GM19043 (cell line): ENCODE data around the gene HMCN2.

Source experiments
- ATAC-seq: cut with Tn5 transposase; IDR thresholded peaks from one replicate; pipeline ENCODE4 v1.9.1; 2021; ENCODE audit warnings: low read depth; ENCODE audit not compliant: unreplicated experiment

Gene HMCN2

GRCh38 chr9:130459151-130459550, 193.6 kb downstream of the HMCN2 start:
- ATAC-seq: no peak

DNA sequence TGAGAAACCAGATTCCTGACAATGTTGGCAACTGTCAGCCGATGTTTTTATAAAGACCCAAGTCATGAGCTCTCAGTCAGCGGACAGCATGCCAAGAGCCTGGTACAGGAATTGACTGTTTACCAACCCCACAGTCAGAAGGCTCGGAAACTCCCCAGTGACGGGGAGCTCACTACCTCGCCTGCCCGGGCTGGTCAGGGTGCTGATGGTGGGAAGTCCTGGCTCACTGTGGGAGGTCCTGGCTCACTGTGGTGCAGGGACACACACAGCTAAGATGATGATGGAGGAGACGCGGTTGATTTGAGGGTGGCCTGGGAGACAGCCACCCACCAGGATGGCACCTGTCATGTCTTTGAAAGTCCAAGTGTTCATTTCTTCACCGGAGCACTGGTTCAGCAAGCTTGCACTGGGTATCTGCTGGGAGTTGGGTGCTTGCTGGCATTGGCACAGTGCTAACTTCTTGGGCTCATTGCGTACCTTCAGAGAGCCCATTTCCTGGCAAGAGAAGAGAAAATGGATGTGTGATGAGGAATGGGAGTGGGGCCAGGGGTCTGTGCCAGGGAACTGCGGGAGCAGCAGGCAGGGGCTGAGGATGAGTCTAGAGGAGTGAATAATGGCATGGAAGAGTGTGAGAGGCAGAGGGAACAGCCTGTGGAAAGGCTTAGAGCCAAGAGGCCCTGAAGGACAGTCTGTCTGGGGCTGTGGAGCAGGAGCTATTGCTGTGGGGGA, 194.5 kb downstream of the HMCN2 start:
- no peak for ATAC-seq

DNA sequence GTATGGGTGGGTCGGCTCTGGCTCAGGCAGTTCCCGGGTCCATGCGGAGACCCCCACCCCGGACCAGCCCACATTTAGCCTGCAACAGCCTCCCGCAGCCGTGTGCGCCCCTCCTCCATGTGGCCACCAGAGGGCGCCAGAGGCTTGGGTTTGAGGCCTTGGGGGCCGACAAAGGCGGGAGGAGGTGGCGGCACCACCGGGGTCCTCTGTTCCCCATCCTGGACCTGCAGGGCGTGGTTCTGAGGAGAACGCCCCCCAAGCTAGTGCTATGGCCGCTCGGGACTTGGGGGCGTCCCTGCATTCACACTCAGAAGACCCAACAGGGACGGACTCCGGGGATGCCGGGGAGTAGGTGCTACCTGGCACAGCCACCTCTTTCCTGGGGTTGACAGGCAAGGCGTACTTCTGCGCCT, 195.7 kb downstream of the HMCN2 start:
- ATAC-seq: no peak

- no peak for ATAC-seq
Measured at GRCh38 chr9:130461731-130462130, 196.2 kb downstream of the HMCN2 start.

DNA sequence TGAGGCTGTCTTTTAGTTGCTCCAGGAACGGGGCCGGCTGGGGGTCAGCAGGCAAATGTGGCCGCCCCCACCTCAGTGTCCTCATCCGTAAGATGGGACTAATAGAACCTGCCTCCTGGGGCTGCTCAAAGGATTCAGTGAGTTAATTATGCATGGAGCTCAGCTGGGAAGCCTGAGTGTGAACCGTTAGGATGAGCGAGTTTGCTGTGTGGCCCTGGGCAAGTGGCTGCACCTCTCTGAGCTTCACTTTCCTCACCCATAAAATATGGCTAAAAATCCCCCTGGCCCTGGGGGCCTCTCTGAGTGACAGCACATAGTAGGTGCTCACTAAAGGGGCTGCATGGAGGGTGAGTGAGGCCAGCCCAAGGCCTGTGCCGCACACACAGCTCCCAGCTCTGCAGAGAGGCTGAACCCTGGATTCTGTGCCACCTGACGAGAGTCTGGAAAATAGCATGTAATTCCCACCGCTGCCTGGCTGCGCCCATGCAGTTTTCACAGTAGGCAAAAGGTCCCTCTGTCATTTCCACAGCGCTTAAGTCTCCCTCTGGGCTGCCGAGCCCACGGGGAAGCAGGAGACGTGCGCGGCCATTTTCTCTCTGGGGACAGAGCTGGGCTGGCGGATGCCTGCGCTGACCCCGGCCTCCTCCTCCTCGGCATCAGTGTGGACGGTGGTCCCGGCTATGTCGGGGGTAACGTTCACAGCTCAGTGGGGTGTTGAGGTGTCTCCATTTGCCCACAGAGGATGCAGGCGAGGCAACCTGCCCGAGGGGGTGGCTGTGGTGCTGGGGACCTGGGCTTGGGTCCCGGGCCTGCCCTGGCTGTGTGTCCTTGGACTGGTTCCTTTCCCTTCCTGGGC, 197.4 kb downstream of the HMCN2 start:
- no peak for ATAC-seq

GRCh38 chr9:130463763-130464745, 198.5 kb downstream of the HMCN2 start:
- ATAC-seq: no peak

- no peak for ATAC-seq
Measured at GRCh38 chr9:130465383-130466096, 200.0 kb downstream of the HMCN2 start.

DNA sequence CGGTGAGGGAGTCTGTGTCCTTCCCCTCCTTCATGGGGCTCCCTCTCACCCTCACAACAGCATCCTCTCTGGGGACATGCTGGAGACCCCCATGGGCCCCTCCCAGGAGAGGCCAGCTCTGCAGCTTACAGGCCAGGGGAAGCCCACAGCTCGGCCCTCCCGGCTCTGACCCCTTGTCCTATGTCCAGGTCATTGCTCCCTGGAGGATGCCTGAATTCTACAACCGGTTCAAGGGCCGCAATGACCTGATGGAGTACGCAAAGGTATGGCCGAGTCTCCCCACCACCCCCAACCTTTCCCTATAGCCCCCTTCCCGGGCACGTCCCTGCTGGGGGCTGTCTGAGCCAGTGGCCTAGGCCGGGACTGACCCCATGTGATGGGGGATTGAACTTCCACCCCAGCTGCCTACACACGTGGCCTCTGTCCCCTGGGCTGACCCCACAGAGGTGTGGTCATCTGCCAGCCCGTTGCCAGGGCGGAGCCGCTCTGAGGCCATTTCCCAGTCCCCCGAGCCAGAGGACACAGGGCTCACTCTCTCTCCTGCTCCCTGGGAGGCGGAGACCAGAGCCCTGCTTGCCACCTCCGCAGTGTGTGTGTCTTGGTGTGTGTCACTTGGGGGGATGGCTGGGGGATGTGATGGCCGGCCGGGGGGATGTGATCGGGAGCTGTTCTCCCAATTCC, 201.1 kb downstream of the HMCN2 start:
- ATAC-seq: no peak

- ATAC-seq: no peak
Measured at GRCh38 chr9:130467316-130467715, 201.8 kb downstream of the HMCN2 start.

DNA sequence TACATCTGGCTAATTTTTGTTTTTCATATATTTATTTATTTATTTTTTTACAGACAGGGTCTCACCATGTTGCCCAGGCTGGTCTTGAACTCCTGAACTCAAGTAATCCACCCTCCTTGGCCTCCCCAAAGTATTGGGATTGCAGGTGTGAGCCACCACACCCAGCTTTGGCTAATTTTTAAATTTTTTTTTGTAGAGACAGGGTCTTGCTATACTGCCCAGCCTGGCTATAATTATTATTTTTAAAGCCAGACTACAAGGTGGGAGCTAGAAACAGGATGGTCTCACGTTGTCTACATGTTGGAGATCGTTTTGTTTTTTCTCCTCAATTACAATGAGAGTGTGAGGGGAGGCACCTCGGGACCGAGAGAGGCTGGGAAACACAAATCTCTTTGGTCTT, 203.0 kb downstream of the HMCN2 start:
- ATAC-seq: no peak

GRCh38 chr9:130470269-130470668, 204.7 kb downstream of the HMCN2 start:
- ATAC-seq: no peak

DNA sequence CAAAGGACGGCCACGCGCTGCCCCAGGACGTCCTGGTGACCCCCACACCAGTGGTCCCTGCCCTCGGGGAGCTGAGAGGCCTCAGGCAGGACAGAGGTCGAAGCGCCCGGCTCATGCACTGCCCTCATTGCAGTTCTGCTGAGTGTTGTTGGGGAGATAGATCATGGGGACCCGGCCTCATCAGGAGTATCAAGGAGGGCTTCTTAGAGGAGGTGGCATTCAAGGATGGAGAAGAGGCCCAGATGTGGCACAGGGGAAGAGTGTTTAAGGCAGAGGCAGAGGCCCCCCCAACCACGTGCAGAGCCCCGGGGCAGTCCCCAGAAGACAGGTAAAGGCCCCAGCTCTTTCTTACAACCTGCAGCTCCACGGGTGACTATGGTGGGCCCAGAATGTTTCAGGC, 205.4 kb downstream of the HMCN2 start:
- ATAC-seq: no peak

GRCh38 chr9:130471411-130472183, 206.0 kb downstream of the HMCN2 start:
- ATAC-seq: no peak

DNA sequence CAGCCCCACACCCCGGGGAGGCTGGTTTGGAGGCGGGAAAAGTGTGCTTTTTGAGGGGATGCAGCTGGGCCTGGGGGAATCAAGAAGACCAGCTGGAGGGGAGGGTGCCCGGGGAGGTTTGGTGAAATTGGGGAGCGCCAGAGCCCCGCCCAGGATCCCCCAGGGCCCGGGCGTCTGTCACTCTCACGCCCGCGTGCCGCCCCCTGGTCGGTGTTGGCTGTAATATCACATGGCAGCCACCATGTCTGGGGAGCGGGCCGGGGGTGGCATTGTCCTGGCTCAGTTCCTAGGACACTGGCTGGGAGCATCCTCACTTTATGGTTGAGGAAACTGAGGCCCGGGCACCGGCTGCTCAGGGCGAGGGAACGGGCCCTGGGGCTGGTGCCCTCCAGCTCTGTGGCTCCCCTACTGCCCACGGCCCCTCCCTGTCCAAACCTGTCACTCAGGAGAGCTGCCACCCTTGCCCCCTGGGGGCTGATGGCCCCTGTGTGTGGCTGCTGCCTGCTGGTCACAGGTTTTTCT, 206.7 kb downstream of the HMCN2 start:
- no peak for ATAC-seq

- no peak for ATAC-seq
Measured at GRCh38 chr9:130473009-130473408, 207.4 kb downstream of the HMCN2 start.

DNA sequence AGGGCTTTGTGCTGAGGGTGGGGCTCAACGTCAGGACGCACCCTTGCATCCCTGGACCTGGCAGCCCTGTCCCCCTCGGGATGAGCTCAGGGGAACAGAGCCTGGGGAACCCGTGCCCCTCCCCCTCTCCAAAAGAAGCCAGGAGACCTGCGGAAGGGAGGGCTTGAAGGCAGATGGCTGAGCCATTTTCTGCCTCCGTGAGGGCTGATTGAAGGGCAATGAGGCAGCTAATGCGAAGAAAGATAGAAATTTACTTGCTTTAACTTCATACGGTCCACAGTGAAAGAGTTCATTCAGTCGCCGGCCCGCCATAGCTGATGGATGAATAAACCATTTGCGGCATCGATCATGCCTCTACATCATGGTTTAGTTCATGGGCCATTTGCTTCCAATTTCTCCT, 208.0 kb downstream of the HMCN2 start:
- ATAC-seq: no peak

DNA sequence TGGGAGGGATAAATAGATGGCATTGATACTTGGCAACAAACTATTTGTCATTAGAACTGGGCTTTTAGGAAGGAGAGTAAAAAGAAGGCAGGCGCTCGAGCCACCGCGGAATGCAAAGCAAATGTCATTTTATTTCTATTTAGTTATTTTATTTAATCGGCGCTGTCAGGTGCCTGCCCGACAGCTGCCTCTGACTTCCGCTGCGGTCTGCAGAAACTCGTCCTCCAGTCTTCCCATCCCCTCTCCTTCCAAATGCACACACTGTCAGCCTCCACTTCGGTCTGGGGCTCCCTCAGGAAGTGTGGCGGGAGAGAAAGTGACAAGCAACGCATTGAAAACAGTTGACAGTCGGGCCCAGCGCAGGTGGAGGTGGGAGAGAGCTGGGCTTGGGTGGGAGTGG, 208.5 kb downstream of the HMCN2 start:
- ATAC-seq: no peak

DNA sequence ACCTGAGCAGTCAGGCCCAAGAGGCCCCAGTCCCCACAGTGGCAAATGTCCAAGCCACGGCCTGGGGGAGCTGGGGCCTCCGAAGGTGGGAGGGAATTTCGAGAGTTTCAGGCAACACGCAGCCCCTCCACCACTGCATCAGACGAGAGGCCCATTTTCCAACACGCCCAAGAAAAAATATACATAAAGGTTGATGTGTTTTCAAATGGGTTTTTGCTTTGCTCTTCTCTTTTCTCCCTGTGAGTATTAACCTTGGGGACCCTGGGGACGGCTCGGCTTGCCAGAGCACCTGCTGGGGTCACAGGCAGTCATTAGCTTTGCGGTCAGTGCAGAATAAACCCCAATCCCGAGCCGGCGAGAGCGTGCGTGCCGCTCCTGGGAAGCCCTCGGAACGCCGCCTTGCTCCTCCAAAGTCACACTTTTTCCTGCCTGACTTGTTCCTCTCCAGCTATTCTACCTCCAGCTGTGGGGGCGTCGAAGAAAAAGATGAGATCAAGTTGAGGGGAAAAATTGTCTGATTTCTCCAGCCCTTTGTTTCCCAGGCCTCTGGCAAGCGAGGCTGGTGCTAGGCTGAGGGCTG, 210.7 kb downstream of the HMCN2 start:
- ATAC-seq: no peak
